Stimulated activated effector memory CD8-positive, alpha-beta T cell treated with anti-CD3 and anti-CD28 coated beads, Interleukin-12 subunit alpha, Interleukin-12 subunit beta, amount 100 ng/mL, for 72 hours (primary cell): ENCODE data around the gene TEDC1.
A peak's percentile ranks its signal among the peaks of the same experiment; 100 is the strongest.

Source experiments
- ATAC-seq: fragments of 150-1000 bp; cut with Tn5 transposase; 2 replicates; pipeline ENCODE4 v1.10.0; 2021
- DNase-seq, 2 donors: peaks; one replicate each; pipeline ENCODE4 v3.0.0; 2021 to 2022; ENCODE audit warnings: low spot score in 2 of 2
- H3K27ac Mint-ChIP-seq: one replicate; pipeline ENCODE4 v1.8.0; 2022; ENCODE audit warnings: mild to moderate bottlenecking, mixed read lengths
- H3K36me3 Mint-ChIP-seq: one replicate; pipeline ENCODE4 v1.8.0; 2022; ENCODE audit warnings: mild to moderate bottlenecking, mixed read lengths
- H3K4me1 Mint-ChIP-seq: one replicate; pipeline ENCODE4 v1.8.0; 2022; ENCODE audit warnings: mixed read lengths
- H3K4me3 Mint-ChIP-seq: one replicate; pipeline ENCODE4 v1.8.0; 2022; ENCODE audit warnings: mild to moderate bottlenecking, mixed read lengths
- H3K9me3 Mint-ChIP-seq: one replicate; pipeline ENCODE4 v1.8.0; 2022; ENCODE audit warnings: mixed read lengths

TEDC1 gene

GRCh38 chr14:105476831-105477659, 14.0 kb upstream of the TEDC1 start:
- Mint-ChIP-seq H3K4me3 (peak overlapping the region; percentile 31), H3K9me3 (no peaks in the 10 kb centered on the region), H3K4me1 (peaks cover 26% of the 10 kb centered on the region), H3K36me3 (peaks cover 21% of the 10 kb centered on the region), H3K27ac (peak overlapping the region; percentile 73)
- ATAC-seq (no peak), DNase-seq (no peak)

- DNase-seq (no peak), ATAC-seq (no peak)
- peak overlapping the region; percentile 73 for H3K27ac Mint-ChIP-seq
- peak overlapping the region; percentile 31 for H3K4me3 Mint-ChIP-seq
- no peaks in the 10 kb centered on the region for H3K9me3 Mint-ChIP-seq
- H3K4me1 Mint-ChIP-seq, result peaks cover 34% of the 10 kb centered on the region
- H3K36me3 Mint-ChIP-seq, result peaks cover 27% of the 10 kb centered on the region
Observed at GRCh38 chr14:105477660-105478397, 13.2 kb upstream of the TEDC1 start.

GRCh38 chr14:105478398-105479251, 12.4 kb upstream of the TEDC1 start:
- peaks cover 34% of the 10 kb centered on the region for H3K4me1 Mint-ChIP-seq
- peaks cover 27% of the 10 kb centered on the region for H3K36me3 Mint-ChIP-seq
- no peak overlapping the region for H3K27ac Mint-ChIP-seq
- no peak for DNase-seq
- ATAC-seq, result no peak
- H3K9me3 Mint-ChIP-seq, result no peaks in the 10 kb centered on the region
- no peak overlapping the region for H3K4me3 Mint-ChIP-seq

GRCh38 chr14:105479431-105480158, 11.5 kb upstream of the TEDC1 start:
- H3K4me1 Mint-ChIP-seq, result peaks cover 41% of the 10 kb centered on the region
- ATAC-seq (no peak), DNase-seq (no peak)
- H3K4me3 Mint-ChIP-seq, result peak overlapping the region; percentile 73
- no peaks in the 10 kb centered on the region for H3K9me3 Mint-ChIP-seq
- peak overlapping the region; percentile 100 for H3K27ac Mint-ChIP-seq
- peaks cover 31% of the 10 kb centered on the region for H3K36me3 Mint-ChIP-seq

DNA sequence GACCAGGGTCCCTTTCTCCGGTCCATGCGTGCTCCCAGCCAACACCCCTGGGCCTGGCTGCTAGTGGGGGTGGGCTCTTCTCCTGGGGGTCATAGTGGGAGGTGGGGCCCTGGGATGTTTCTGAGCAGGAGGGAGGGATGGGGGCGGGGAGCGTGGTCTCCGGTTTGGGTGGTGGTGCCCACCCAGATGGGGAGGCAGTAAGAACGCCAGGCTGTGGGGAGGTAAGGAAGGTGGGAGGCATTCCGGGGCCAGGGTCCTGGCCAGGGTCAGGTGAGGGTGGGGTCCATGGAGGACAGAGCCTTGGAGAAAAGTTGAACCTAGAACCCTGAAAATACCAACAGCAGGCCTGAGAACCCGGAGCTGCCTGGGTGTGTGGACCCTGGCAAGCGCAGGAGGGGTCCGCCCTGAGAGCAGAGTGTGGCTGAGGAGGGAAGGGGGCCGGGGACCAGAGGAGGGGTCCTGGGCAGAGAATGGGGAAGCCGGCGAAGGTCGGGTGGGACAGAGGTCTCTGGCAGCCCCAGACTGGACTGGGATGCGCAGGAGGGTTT, 10.8 kb upstream of the TEDC1 start:
- no peaks in the 10 kb centered on the region for H3K9me3 Mint-ChIP-seq
- H3K4me3 Mint-ChIP-seq, result peak overlapping the region; percentile 73
- peaks cover 48% of the 10 kb centered on the region for H3K4me1 Mint-ChIP-seq
- ATAC-seq, result no peak
- H3K27ac Mint-ChIP-seq, result peak overlapping the region; percentile 100
- DNase-seq, result no peak
- peaks cover 34% of the 10 kb centered on the region for H3K36me3 Mint-ChIP-seq

- ATAC-seq (peak; percentile 68), DNase-seq (peak; percentile 98)
- Mint-ChIP-seq H3K9me3 (no peaks in the 10 kb centered on the region), H3K4me1 (peaks cover 56% of the 10 kb centered on the region), H3K4me3 (peak overlapping the region; percentile 73), H3K36me3 (peaks cover 34% of the 10 kb centered on the region), H3K27ac (peak overlapping the region; percentile 100)
Observed at GRCh38 chr14:105480807-105481801, 9.9 kb upstream of the TEDC1 start.

GRCh38 chr14:105481886-105482457, 9.1 kb upstream of the TEDC1 start:
- Mint-ChIP-seq H3K4me1 (peaks cover 57% of the 10 kb centered on the region), H3K36me3 (peaks cover 34% of the 10 kb centered on the region), H3K9me3 (no peaks in the 10 kb centered on the region), H3K27ac (peak overlapping the region; percentile 100), H3K4me3 (peak overlapping the region; percentile 73)
- peak; percentile 82 for ATAC-seq
- DNase-seq, result peak; percentile 78 to 93

DNA sequence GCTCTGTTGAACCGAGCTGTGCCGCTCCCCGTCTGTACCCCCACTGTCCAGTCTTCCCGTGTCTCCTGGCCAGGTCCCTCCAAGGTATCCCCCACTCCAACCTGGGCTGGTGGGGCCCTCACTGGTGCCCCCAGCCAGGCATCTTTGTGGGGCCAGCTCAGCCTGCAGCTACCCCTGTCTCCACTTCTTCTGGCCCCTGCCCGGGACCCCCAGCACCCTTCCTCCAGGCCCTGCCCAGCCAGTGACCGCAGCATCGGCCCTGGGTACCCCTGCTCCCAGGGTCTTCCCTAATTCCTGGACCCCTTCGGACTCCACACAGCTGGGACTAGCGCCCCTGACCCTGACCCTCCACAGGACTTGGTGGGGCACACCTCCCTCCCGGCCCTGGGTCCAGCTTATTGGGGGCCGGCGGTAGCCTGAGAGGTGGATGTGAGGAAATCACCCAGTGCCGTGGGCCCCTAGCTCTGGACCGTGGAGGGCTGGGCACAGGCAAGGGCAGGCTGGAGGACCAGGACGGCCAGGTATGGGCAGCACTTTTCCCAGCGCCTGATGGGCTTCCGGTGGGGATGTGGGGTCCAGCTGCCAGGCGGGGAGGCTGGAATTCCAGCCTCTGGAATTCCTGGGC, 8.4 kb upstream of the TEDC1 start:
- peaks cover 34% of the 10 kb centered on the region for H3K36me3 Mint-ChIP-seq
- peak overlapping the region; percentile 100 for H3K27ac Mint-ChIP-seq
- no peaks in the 10 kb centered on the region for H3K9me3 Mint-ChIP-seq
- H3K4me3 Mint-ChIP-seq, result peak overlapping the region; percentile 73
- DNase-seq, result no peak
- ATAC-seq, result no peak
- H3K4me1 Mint-ChIP-seq, result peaks cover 51% of the 10 kb centered on the region

- H3K4me1 Mint-ChIP-seq, result peaks cover 52% of the 10 kb centered on the region
- ATAC-seq (no peak), DNase-seq (no peak)
- peaks cover 42% of the 10 kb centered on the region for H3K36me3 Mint-ChIP-seq
- H3K27ac Mint-ChIP-seq, result peak overlapping the region; percentile 100
- H3K9me3 Mint-ChIP-seq, result no peaks in the 10 kb centered on the region
- no peak overlapping the region for H3K4me3 Mint-ChIP-seq
Observed at GRCh38 chr14:105483300-105484068, 7.6 kb upstream of the TEDC1 start.

- Mint-ChIP-seq H3K9me3 (no peaks in the 10 kb centered on the region), H3K27ac (peak overlapping the region; percentile 100), H3K4me3 (peak overlapping the region; percentile 7), H3K36me3 (peaks cover 51% of the 10 kb centered on the region), H3K4me1 (peaks cover 61% of the 10 kb centered on the region)
- no peak for DNase-seq
- ATAC-seq, result no peak
Observed at GRCh38 chr14:105484069-105484996, 6.7 kb upstream of the TEDC1 start.

- peak overlapping the region; percentile 7 for H3K4me3 Mint-ChIP-seq
Observed at GRCh38 chr14:105484997-105485393, 6.1 kb upstream of the TEDC1 start.

More at GRCh38 chr14:105484997-105485393, 6.1 kb upstream of the TEDC1 start:
- H3K36me3 Mint-ChIP-seq, result peaks cover 53% of the 10 kb centered on the region
- H3K4me1 Mint-ChIP-seq, result peaks cover 62% of the 10 kb centered on the region
- H3K27ac Mint-ChIP-seq, result peak overlapping the region; percentile 100
- H3K9me3 Mint-ChIP-seq, result no peaks in the 10 kb centered on the region
- DNase-seq (no peak), ATAC-seq (no peak)
